Mucosa of rectum (tissue), 2 donors: ENCODE results near the gene CYBC1.
"Not testable (repeated sequence)": the region's sequence is repeated elsewhere in the genome, so short reads cannot be mapped to it uniquely, and the experiment has no call there.

ENCODE experiments used
- H3K27ac ChIP-seq, 2 donors: one replicate each; pipeline ENCODE4 v1.7.0; 2013; ENCODE audit warnings: inconsistent platforms in 2 of 2, low read depth in 2 of 2, low read length in 2 of 2
- H3K27me3 ChIP-seq, 2 donors: one replicate each; pipeline ENCODE4 v1.7.0; 2013; ENCODE audit warnings: low read length in 2 of 2; ENCODE audit not compliant: control insufficient read depth in 2 of 2, insufficient read depth in 2 of 2
- H3K36me3 ChIP-seq, 2 donors: one replicate each; pipeline ENCODE4 v1.7.0; 2013; ENCODE audit warnings: low read length in 2 of 2; ENCODE audit not compliant: control insufficient read depth in 2 of 2, insufficient read depth in 2 of 2
- H3K4me1 ChIP-seq, 2 donors: one replicate each; pipeline ENCODE4 v1.7.0; 2013; ENCODE audit warnings: low read length in 2 of 2, mild to moderate bottlenecking in 1 of 2; ENCODE audit not compliant: control insufficient read depth in 2 of 2, insufficient read depth in 2 of 2
- H3K4me3 ChIP-seq, 2 donors: one replicate each; pipeline ENCODE4 v1.7.0; 2013; ENCODE audit warnings: low read length in 2 of 2
- H3K9ac ChIP-seq, 2 donors: one replicate each; pipeline ENCODE4 v1.7.0; 2013; ENCODE audit warnings: low read length in 2 of 2, low read depth in 1 of 2, mild to moderate bottlenecking in 1 of 2
- H3K9me3 ChIP-seq, 2 donors: one replicate each; pipeline ENCODE4 v1.7.0; 2013; ENCODE audit warnings: low read length in 2 of 2; ENCODE audit not compliant: control insufficient read depth in 2 of 2
- donor health status: healthy.
- donor health status: Normal muscosa, but diverticular disease.

The CYBC1 gene

DNA sequence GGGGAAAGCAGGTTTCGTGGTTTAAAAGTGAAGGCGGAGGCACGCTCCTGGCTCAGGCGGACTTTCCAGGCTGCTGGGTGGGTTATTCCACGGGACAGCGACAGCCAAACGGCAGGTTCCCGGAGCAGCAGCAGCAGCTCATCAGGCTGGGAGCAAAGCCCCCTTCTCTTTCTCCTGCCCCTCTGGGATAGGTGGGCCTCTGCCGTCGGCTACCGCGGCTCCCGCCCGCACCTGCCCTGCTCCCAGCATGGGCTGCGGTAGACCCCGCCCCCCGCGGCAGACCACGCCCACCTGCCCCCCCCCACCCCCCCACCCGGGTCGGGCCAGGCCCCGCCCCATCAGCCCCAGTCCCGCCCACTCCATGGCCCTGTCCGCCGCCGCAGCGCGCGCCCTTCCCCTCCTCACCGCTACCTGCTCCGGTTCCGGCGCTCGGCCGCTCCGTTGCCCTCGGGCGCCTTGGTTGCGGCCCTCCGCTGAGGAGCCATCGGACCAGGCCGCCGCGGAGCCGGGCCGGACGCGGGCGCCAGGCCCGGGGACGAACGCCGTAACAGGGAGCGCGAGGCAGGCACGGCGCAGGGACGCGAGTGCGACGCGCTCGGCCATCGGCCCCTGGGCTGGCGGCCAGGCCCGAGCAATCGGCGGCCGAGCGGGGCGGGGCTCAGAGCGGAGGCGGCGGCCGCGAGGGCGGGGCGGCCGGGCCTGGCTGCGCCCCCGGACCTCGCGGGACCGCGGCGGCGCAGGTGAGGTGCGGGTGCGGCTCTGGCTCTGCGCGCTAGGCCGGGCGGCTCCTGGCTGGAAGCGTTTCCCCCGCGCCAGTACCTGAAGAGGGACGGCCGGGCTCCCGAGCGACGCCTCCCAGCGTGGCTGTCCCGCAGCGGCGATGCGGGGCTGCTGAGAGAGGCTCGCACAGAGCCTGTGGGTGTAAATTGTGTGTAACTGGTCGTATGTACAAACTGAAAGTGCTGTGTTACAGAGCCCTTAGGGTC lies 32.3 kb downstream of the CYBC1 start, which contains the start of the genes HEXD and OGFOD3:
Gene HEXD, plus strand, starts transcription at position 347 of the 986 bp plus-strand sequence. CDS start 1,453 bp downstream, outside the sequence.
Gene OGFOD3, minus strand, starts transcription at position 586 of the 986 bp plus-strand sequence. Its CDS starts 101 bp downstream, at position 485.
- no peaks in the 10 kb centered on the region for H3K27me3 ChIP-seq
- H3K36me3 ChIP-seq: peaks cover 0 to 9% of the 10 kb centered on the region in 2 donors
- H3K9me3 ChIP-seq: no peaks in the 10 kb centered on the region
- H3K9ac ChIP-seq: peak within 1 kb of the TSS; percentile 91 to 93
- peaks cover 4 to 8% of the 10 kb centered on the region in 2 donors for H3K4me1 ChIP-seq
- peak within 1 kb of the TSS; percentile 74 to 94 for H3K4me3 ChIP-seq
- peak within 1 kb of the TSS; percentile 91 to 94 for H3K27ac ChIP-seq

GRCh38 chr17:82416771-82417170 lies 33.8 kb downstream of the CYBC1 start:
- no peaks in the 10 kb centered on the region for H3K27me3 ChIP-seq
- peaks cover 4 to 8% of the 10 kb centered on the region in 2 donors for H3K4me1 ChIP-seq
- no peaks in the 10 kb centered on the region for H3K9me3 ChIP-seq
- H3K9ac ChIP-seq: no peak overlapping the region
- H3K4me3 ChIP-seq: no peak overlapping the region
- H3K36me3 ChIP-seq: peaks cover 0 to 13% of the 10 kb centered on the region in 2 donors
- no peak overlapping the region for H3K27ac ChIP-seq

- Histone ChIP-seq H3K9me3 (no peaks in the 10 kb centered on the region), H3K27me3 (no peaks in the 10 kb centered on the region), H3K4me3 (no peak overlapping the region), H3K9ac (no peak overlapping the region), H3K4me1 (peaks cover 4 to 8% of the 10 kb centered on the region in 2 donors), H3K36me3 (peaks cover 0 to 12% of the 10 kb centered on the region in 2 donors), H3K27ac (no peak overlapping the region)
Measured at GRCh38 chr17:82416264-82416663, 34.3 kb downstream of the CYBC1 start.

GRCh38 chr17:82415786-82416185 lies 34.8 kb downstream of the CYBC1 start:
- H3K27ac ChIP-seq: no peak overlapping the region
- peaks cover 4 to 8% of the 10 kb centered on the region in 2 donors for H3K4me1 ChIP-seq
- H3K36me3 ChIP-seq: peaks cover 0 to 7% of the 10 kb centered on the region in 2 donors
- no peaks in the 10 kb centered on the region for H3K9me3 ChIP-seq
- no peak overlapping the region for H3K9ac ChIP-seq
- H3K27me3 ChIP-seq: no peaks in the 10 kb centered on the region
- H3K4me3 ChIP-seq: no peak overlapping the region

GRCh38 chr17:82415336-82415735 lies 35.2 kb downstream of the CYBC1 start:
- Histone ChIP-seq H3K9me3 (no peaks in the 10 kb centered on the region), H3K9ac (no peak overlapping the region), H3K4me3 (no peak overlapping the region), H3K36me3 (peaks cover 0 to 7% of the 10 kb centered on the region in 2 donors), H3K27ac (no peak overlapping the region), H3K27me3 (no peaks in the 10 kb centered on the region), H3K4me1 (peaks cover 4 to 8% of the 10 kb centered on the region in 2 donors)

GRCh38 chr17:82414548-82415281 lies 35.8 kb downstream of the CYBC1 start:
- Histone ChIP-seq H3K9ac (no peak overlapping the region), H3K4me1 (peaks cover 4 to 7% of the 10 kb centered on the region in 2 donors), H3K27me3 (no peaks in the 10 kb centered on the region), H3K27ac (no peak overlapping the region), H3K9me3 (no peaks in the 10 kb centered on the region), H3K4me3 (peak overlapping the region in 1 of 2 donors; percentile 13), H3K36me3 (peaks cover 0 to 3% of the 10 kb centered on the region in 2 donors)

DNA sequence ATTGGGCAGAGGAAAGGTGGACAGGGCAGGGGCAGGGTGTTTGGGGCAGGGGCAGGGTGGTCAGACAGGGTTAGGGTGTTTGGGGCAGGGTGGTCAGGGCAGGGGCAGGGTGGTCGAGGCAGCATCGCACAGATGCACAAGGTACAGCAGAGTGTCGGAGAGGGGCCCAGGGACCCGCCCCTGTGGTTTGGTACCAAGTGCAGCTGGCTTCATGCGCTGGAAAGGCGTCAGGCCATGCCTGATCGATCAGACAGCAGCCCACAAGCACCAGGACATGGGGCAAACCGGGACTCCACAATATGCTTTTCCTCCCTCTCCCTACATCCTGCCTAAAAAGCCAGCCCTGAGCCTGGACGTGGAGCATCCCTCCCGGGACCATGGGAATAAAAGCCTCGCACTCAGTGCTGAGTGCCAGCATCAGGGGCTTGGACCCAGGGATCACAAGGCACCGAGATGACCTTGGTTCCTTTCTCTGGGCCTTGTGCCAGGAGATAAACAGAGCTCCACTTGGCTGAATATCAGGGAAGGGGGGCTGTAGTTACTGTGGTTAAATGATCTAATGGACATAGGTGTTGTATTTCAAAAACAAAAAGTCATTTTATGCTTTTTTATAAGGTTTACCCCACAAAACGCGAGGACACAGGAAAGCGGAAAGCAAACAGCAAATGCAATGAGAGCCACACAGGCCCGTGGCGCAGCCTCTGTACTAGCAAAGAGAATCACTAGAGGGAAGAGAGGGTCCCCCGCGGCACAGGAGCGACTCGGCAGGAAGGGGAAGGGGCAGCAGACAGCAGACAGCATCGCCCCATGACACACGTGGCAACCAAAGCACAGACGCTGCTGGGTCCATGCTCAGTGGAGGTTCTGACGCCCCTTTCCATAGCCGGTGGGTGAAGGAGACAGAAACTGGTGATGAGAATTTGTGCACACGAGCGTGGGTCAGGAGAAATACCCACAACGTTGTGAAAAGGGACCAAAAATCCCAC lies 37.7 kb downstream of the CYBC1 start:
- Histone ChIP-seq H3K9ac (no peak overlapping the region), H3K27ac (no peak overlapping the region), H3K36me3 (peaks cover 0 to 3% of the 10 kb centered on the region in 2 donors), H3K9me3 (no peaks in the 10 kb centered on the region), H3K27me3 (no peaks in the 10 kb centered on the region), H3K4me1 (peaks cover 1 to 3% of the 10 kb centered on the region in 2 donors), H3K4me3 (no peak overlapping the region)

DNA sequence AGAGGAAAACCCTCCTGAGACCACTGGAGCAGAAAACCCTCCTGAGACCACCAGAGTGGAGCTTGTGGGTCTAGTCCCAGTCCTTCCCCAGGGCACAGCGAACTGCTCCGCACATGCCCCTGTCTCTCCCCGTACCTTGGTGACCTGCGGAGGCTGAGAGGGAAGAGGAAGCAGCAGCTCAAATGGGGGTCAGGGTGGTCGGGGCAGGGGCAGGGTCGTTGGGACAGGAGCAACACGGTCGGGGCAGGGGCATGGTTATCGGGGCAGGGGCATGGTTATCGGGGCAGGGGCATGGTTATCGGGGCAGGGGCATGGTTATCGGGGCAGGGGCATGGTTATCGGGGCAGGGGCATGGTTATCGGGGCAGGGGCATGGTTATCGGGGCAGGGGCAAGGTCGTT lies 38.5 kb downstream of the CYBC1 start:
- H3K36me3 ChIP-seq, H3K4me3 ChIP-seq, H3K27me3 ChIP-seq, H3K9me3 ChIP-seq, H3K4me1 ChIP-seq, H3K9ac ChIP-seq, H3K27ac ChIP-seq: not testable (repeated sequence)

DNA sequence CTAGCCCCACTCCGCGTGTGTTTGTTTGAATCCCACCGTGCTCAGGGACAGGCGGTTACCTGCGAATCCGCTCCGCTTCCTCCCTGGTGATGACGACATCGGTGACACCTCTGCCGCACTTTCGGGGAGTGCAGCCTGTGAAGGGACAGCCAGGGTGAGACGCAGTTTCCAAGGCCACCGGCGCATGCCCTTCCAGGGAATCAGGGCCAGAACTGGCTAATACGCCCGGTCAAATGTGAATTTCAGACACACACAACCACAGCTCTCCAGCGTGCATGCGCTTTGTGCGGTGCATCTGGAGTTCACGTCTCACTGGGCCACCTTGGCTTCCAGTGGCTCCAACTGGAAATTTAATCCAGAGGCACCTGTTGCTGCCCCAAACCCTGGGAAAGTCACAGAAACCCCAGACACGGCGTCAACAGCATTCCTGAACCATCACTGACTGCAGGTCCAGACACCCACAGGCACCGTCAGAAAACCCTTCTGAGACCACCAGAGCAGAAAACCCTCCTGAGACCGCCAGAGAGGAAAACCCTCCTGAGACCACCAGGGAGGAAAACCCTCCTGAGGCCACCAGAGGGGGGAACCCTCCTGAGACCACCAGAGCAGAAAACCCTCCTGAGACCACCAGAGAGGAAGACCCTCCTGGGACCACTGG lies 39.0 kb downstream of the CYBC1 start:
- H3K27me3 ChIP-seq: no peaks in the 10 kb centered on the region
- no peak overlapping the region for H3K9ac ChIP-seq
- no peak overlapping the region for H3K4me3 ChIP-seq
- no peaks in the 10 kb centered on the region for H3K4me1 ChIP-seq
- no peak overlapping the region for H3K27ac ChIP-seq
- peaks cover 0 to 3% of the 10 kb centered on the region in 2 donors for H3K36me3 ChIP-seq
- H3K9me3 ChIP-seq: no peaks in the 10 kb centered on the region
